ENCODE measurements around the gene RAB17. TPM values are rescaled to one million over a fixed set of nuclear protein-coding genes. Genes with fewer than 3 reads are reported as not detected.
"Not testable (repeated sequence)": the region's sequence is repeated elsewhere in the genome, so short reads cannot be mapped to it uniquely, and the experiment has no call there.

Gene RAB17
- total RNA-seq, 3 donors from 2014 or later, result 0.14 TPM; not detected in 2

DNA sequence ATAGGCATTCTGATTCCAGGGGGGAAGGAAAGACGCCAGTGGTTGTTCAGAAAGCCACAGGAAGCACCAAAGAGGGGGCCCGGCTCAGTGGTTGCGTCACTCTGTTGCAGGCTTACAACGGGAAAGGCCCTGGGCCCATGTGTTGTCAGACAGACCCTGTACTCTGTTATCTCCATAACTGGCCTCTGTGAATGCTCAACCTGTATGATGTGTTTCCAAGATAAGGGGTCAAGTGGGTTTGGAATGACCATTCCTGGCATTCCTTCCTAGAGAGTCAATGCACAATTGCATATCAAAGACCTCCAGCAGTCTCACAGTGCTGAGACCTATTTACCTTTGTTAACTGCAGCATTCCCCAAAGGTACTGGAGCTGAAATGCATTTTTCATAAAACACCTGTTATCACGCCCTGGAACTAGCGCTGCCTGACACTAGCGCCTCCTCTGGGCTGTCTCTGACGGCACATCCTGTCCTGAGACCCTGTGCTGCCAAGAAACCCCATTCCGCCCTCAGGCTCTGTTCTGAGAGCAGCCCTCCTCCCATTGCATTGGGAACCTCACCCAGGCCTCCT lies 23.7 kb upstream of the RAB17 start:
- Mint-ChIP-seq H3K4me3 (no peak overlapping the region), H3K27me3 (ENCODE audit: low read depth) (no peaks in the 10 kb centered on the region), H3K9me3 (no peaks in the 10 kb centered on the region), H3K36me3 (ENCODE audit: insufficient read depth) (no peaks in the 10 kb centered on the region), H3K4me1 (ENCODE audit: low read depth) (peaks cover 24% of the 10 kb centered on the region)
- DNase-seq (no peak), ATAC-seq (no peak)

DNA sequence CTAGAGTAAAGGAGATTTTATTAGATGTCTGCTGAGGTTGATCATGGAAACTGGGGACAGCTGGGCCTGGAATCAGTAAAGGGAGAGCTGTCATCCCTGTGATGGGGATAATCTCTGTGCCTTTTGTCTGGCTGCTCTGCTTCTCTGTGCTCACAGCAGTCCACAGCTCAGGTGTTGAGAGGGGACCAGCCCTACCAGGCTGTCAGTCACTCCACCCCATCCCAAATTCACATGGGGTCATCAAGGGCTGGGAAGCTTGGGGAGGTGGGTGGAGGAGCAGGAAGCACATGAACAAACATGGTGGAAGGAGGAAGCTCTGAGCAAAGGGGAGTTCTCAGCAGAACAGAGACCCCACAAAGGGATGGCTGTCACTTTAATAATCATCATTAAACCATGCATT lies 23.1 kb upstream of the RAB17 start:
- ATAC-seq, result no peak
- Mint-ChIP-seq H3K4me1 (ENCODE audit: low read depth) (peaks cover 24% of the 10 kb centered on the region), H3K27me3 (ENCODE audit: low read depth) (no peaks in the 10 kb centered on the region), H3K9me3 (no peaks in the 10 kb centered on the region), H3K36me3 (ENCODE audit: insufficient read depth) (no peaks in the 10 kb centered on the region), H3K4me3 (no peak overlapping the region)
- no peak for DNase-seq

DNA sequence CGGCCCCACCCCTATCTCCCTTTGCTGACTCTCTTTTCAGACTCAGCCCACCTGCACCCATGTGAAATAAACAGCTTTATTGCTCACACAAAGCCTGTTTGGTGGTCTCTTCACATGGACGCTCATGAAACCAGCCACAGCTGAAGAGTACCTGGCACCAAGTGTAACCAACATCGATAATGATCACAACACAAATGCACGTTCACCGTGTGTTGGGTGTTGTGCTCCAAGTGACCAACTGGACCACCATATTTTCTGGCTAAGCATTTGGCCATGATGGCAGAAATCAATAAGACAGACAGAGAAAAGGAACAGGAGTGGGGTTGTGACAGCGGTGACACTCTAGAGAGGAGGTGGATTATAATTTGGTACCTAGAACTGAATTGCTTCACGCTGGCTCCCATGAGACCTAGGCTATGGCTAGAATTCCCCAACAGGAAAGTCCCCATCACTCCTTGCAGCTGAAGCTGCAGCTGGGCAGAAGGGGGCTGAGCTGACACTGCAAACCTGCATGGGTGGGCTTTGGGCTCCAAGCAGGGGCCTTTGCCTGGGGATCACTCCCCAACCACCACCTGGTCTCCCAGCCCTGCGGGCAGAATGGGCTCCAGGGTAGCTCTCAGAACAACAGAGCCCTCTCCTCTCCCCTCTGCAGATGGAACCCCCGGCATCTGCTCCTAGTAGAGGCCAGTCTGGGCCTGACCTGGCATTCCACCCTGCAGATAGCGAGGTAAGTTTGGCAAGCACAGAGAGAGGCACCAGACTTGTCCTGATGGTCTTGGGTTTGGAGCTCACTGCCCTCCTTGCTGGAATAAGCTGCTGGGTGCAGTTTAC lies 22.2 kb upstream of the RAB17 start:
- peaks cover 2% of the 10 kb centered on the region for H3K27me3 Mint-ChIP-seq (ENCODE audit: low read depth)
- no peak for DNase-seq
- no peak for ATAC-seq
- H3K4me1 Mint-ChIP-seq (ENCODE audit: low read depth), result peaks cover 22% of the 10 kb centered on the region
- H3K4me3 Mint-ChIP-seq, result no peak overlapping the region
- H3K9me3 Mint-ChIP-seq, result no peaks in the 10 kb centered on the region
- no peaks in the 10 kb centered on the region for H3K36me3 Mint-ChIP-seq (ENCODE audit: insufficient read depth)

DNA sequence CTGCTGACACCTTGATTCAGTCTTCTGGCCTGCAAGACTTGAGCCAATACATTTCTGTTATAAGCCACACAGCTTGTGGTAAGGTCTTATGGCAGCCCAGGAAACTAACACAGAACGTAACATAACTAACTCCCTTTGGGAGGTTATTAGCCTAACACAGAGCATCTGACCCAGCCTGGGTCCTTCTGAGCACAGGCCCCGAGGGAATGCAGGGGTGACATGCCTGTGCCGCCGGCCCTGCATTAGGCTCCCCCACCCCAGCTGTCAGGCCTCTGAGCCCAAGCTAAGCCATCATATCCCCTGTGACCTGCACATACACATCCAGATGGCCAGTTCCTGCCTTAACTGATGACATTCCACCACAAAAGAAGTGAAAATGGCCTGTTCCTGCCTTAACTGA lies 16.0 kb upstream of the RAB17 start:
- not testable (repeated sequence) for DNase-seq; H3K36me3 Mint-ChIP-seq (ENCODE audit: insufficient read depth); H3K9me3 Mint-ChIP-seq; ATAC-seq; H3K27me3 Mint-ChIP-seq (ENCODE audit: low read depth); H3K4me3 Mint-ChIP-seq
- H3K4me1 Mint-ChIP-seq (ENCODE audit: low read depth), result peaks cover 24% of the 10 kb centered on the region

GRCh38 chr2:237604960-237605359 lies 14.4 kb upstream of the RAB17 start:
- ATAC-seq (no peak), DNase-seq (no peak)
- H3K4me1 Mint-ChIP-seq (ENCODE audit: low read depth), result peaks cover 24% of the 10 kb centered on the region
- H3K9me3 Mint-ChIP-seq, result no peaks in the 10 kb centered on the region
- no peak overlapping the region for H3K4me3 Mint-ChIP-seq
- H3K36me3 Mint-ChIP-seq (ENCODE audit: insufficient read depth), result no peaks in the 10 kb centered on the region
- peaks cover 2% of the 10 kb centered on the region for H3K27me3 Mint-ChIP-seq (ENCODE audit: low read depth)

DNA sequence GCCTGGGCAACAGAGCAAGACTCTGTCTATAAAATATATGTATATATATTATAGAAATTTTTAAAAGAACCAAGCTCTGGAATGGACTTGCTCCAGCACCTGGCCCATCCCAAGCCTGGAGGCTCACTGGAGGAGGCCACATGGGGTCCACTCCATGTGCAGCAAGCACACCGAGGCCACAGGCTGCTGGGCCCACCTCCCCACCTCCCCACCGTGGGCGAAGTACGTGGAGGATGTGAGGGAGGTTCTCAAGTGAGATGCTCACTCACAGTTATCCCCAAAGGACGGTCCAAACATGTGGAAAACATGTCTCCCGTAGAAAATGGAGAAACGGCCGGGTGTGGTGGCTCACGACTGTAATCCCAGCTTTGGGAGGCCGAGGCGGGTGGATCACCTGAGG lies 13.9 kb upstream of the RAB17 start:
- DNase-seq, result no peak
- Mint-ChIP-seq H3K27me3 (ENCODE audit: low read depth) (peaks cover 2% of the 10 kb centered on the region), H3K4me3 (no peak overlapping the region)

GRCh38 chr2:237603718-237604362 lies 13.3 kb upstream of the RAB17 start:
- ATAC-seq (peak; percentile 82 to 89), DNase-seq (peak; percentile 26)
- no peaks in the 10 kb centered on the region for H3K36me3 Mint-ChIP-seq (ENCODE audit: insufficient read depth)
- no peaks in the 10 kb centered on the region for H3K9me3 Mint-ChIP-seq
- H3K4me1 Mint-ChIP-seq (ENCODE audit: low read depth), result peaks cover 24% of the 10 kb centered on the region
- peaks cover 2% of the 10 kb centered on the region for H3K27me3 Mint-ChIP-seq (ENCODE audit: low read depth)
- H3K4me3 Mint-ChIP-seq, result peak overlapping the region; percentile 60

More for the DNA sequence above, 13.9 kb upstream of the RAB17 start:
- ATAC-seq, result no peak
- Mint-ChIP-seq H3K36me3 (ENCODE audit: insufficient read depth) (no peaks in the 10 kb centered on the region), H3K4me1 (ENCODE audit: low read depth) (peaks cover 24% of the 10 kb centered on the region), H3K9me3 (no peaks in the 10 kb centered on the region)

DNA sequence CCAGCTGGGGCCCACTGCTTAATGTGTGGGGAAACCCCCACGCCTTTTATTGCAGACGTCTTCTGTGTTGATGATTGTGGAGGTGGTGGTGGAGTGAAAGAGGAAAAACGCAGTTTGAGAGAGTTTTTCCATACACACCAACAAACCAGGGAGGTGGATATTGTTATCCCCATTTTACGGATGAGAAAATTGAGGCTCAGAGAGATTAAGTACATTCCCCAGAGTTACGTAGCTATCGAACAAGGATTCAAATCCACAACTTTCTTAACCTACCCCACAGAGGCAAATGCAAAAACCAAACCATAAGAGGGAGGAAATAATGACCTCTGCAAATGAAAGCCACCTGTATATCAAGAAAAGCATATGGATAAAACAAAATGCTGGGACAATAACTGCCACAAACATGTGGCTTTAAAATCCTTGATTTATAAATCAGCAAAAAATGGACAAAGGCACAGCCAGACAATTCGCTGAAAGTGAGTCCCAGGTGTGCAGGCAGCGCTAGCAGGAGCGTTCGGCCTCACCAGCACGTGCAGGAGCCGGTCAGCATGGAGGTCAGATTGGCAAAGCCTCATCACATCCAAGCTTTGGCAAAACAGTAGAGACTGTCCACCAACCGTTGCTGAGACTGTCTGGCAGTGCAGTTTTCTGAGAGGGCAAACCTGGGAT lies 12.6 kb upstream of the RAB17 start:
- Mint-ChIP-seq H3K4me1 (ENCODE audit: low read depth) (peaks cover 24% of the 10 kb centered on the region), H3K36me3 (ENCODE audit: insufficient read depth) (no peaks in the 10 kb centered on the region), H3K27me3 (ENCODE audit: low read depth) (peaks cover 2% of the 10 kb centered on the region), H3K9me3 (no peaks in the 10 kb centered on the region), H3K4me3 (peak overlapping the region; percentile 60)
- DNase-seq (no peak), ATAC-seq (no peak)

- Mint-ChIP-seq H3K4me3 (no peak overlapping the region), H3K36me3 (ENCODE audit: insufficient read depth) (no peaks in the 10 kb centered on the region), H3K27me3 (ENCODE audit: low read depth) (no peaks in the 10 kb centered on the region), H3K9me3 (no peaks in the 10 kb centered on the region), H3K4me1 (ENCODE audit: low read depth) (peaks cover 24% of the 10 kb centered on the region)
- no peak for DNase-seq
- no peak for ATAC-seq
These were observed 11.9 kb upstream of the RAB17 start for GRCh38 chr2:237602409-237602808.

DNA sequence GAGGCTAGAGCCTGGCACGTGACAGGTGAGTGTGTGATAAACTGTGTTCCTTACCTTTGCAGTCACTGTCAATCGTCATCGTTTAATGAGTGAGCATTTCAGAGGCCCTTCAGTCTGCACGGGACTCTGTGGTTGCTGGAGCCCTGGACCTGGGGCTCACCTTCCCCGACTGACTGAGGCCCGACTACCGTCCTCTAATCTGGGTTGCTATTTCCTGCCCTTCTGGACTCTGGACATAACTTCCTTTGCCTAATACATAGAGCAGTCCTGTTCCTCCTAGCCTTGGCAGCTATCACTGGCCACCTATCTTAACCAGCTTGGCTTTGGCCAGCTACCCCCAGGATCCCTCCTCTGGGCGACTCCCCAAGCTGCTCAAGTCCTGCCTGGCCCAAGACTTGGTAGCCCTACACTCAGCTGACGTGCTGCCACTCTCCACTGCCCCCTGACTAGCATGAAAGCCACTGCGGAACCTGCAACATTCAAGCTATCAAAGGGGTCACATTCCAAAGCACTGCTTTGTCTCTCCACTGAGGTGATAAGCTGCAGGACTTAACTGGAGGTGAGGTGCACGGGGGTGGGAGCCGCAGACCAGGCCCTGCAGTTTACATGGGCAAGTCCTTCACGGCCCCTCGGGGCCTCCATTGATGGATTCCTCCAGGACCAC lies 11.1 kb upstream of the RAB17 start:
- DNase-seq (no peak), ATAC-seq (no peak)
- H3K9me3 Mint-ChIP-seq, result no peaks in the 10 kb centered on the region
- no peaks in the 10 kb centered on the region for H3K27me3 Mint-ChIP-seq (ENCODE audit: low read depth)
- H3K36me3 Mint-ChIP-seq (ENCODE audit: insufficient read depth), result no peaks in the 10 kb centered on the region
- H3K4me3 Mint-ChIP-seq, result no peak overlapping the region
- H3K4me1 Mint-ChIP-seq (ENCODE audit: low read depth), result peaks cover 24% of the 10 kb centered on the region

DNA sequence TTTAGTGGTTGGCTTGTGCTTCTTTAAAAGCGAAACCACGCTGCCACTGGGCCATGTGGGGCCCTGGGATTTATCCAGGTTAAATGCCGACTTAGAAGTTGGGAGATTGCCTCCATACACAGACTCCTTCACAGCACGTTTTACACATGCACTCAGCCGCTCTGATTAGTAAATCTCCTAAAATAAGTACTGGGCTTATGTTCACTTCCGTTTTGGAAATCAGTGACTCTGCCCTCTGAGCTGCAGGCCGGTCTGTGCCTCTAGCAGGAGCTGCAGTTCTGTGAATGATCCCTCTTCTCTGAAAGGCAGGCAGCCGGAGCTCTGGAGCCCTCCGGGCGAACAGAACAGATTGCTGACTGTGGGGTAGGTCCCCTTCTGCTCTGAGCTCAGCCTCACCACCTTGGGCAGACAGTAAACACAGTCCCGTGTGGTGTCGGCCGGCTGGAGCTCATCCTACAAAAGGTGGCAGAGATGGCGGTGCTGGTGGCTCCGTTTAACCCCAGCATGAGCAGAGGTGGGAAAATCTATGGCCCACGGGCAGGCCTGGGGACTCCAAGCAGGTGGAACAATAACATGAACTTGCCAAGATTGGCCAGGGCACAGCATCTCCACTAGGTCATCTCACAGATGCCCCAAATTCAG lies 9.8 kb upstream of the RAB17 start:
- H3K9me3 Mint-ChIP-seq, result no peaks in the 10 kb centered on the region
- H3K4me3 Mint-ChIP-seq, result no peak overlapping the region
- no peaks in the 10 kb centered on the region for H3K36me3 Mint-ChIP-seq (ENCODE audit: insufficient read depth)
- DNase-seq (no peak), ATAC-seq (no peak)
- H3K4me1 Mint-ChIP-seq (ENCODE audit: low read depth), result peaks cover 24% of the 10 kb centered on the region
- no peaks in the 10 kb centered on the region for H3K27me3 Mint-ChIP-seq (ENCODE audit: low read depth)

DNA sequence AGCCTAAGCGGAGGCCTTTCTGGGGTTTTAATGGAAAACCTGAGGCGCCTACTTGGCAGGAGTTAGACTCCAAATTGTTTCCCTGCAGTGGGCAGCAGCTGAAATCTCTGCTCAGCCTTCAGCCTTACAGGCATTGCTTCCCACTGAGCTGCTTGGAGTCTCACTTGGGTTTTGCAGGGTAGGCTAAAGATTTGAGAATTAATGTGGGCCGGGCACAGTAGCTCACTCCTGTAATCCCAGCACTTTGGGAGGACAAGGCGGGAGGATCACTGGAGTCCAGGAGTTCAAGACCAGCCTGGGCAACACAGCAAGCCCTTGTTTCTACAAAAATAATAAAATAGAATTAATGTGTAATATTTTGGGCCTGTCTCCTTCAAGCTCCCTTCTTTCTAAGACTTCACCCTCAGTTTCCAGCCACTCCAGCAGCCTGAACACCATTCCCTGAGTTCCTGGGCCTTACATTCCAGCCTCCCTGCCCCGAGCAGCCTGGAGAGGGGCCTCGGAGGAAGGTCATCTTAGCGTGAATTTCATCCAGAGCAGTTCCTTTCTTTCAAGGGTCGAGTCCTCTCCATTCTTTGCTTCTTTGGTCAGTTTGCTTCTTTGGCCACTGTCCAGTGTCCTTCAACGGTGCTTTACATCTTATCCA lies 9.1 kb upstream of the RAB17 start:
- peaks cover 18% of the 10 kb centered on the region for H3K4me1 Mint-ChIP-seq (ENCODE audit: low read depth)

DNA sequence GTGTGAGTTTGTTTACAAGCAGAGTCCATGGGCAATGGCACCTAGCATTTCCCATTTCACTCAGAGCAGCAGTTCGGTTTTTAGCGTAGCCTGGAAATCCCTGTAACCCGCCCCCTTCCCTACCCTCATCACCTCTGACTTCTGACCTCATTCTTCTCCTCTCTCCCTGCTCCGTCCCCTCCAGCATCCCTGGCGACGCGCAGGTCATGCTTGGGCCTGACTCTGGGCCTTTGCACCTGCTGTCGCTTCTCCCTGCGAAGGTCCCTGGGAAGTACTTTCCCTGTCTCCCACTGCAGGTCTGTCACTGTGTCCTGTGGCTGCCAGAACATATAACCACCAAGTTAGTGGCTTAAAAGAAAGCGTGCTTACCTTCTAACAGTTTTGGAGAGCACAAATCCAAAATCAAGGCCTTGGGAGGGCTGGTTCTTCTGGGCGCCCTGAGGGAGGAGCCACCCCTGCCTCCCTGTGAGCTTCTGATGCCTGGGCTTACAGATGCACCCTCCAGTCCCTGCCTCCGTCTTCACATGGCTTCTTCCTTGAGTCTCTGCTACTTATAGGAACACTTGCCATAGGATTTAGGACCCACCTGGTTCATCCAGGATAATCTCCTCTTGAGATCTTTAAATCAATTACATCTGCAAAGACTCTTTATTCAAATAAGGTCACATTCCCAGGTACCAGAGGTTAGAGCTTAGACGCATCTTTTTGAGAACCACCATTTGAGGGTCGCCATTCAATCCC lies 8.1 kb upstream of the RAB17 start:
- Mint-ChIP-seq H3K9me3 (no peaks in the 10 kb centered on the region), H3K36me3 (ENCODE audit: insufficient read depth) (no peaks in the 10 kb centered on the region), H3K27me3 (ENCODE audit: low read depth) (no peaks in the 10 kb centered on the region), H3K4me1 (ENCODE audit: low read depth) (peaks cover 13% of the 10 kb centered on the region), H3K4me3 (no peak overlapping the region)
- no peak for DNase-seq
- no peak for ATAC-seq

More for the DNA sequence above, 9.1 kb upstream of the RAB17 start:
- no peak overlapping the region for H3K4me3 Mint-ChIP-seq
- H3K27me3 Mint-ChIP-seq (ENCODE audit: low read depth), result no peaks in the 10 kb centered on the region
- ATAC-seq, result no peak
- no peaks in the 10 kb centered on the region for H3K9me3 Mint-ChIP-seq
- no peaks in the 10 kb centered on the region for H3K36me3 Mint-ChIP-seq (ENCODE audit: insufficient read depth)
- DNase-seq, result no peak
